ENCODE results near the gene TRIM72. TPM values are rescaled to one million over a fixed set of nuclear protein-coding genes. Genes with fewer than 3 reads are reported as not detected.

TRIM72 gene
- polyA plus RNA-seq, 1 experiment, result not detected

GRCh38 chr16:31186930-31187807, 26.8 kb upstream of the TRIM72 start:
- no peak for DNase-seq (ENCODE audit: low read depth)
- TF ChIP-seq CTCF (IDR thresholded peaks at IDR 0.05; ENCODE audit: insufficient read depth, low read depth, low read length), result no peak
- Histone ChIP-seq H3K4me3 (ENCODE audit: low read depth, low read length) (no peak overlapping the region), H3K36me3 (ENCODE audit: control insufficient read depth, insufficient read depth, low read length) (peaks cover 50% of the 10 kb centered on the region), H3K27me3 (ENCODE audit: control insufficient read depth, insufficient read depth, low read length) (no peaks in the 10 kb centered on the region)
- CTCF ChIA-PET, result interaction anchor here (0.6 to 1.1 kb wide), 3 partner anchors 16 to 271 kb away, joined by 3 to 4 read pairs (median 4); no protein-coding TSS in a partner anchor
- POLR2A ChIA-PET, result no interaction called here

- CTCF ChIA-PET, result interaction anchor here (0.6 to 1.1 kb wide), 3 partner anchors 15 to 270 kb away, joined by 3 to 4 read pairs (median 4); no protein-coding TSS in a partner anchor
- POLR2A ChIA-PET, result no interaction called here
- Histone ChIP-seq H3K27me3 (ENCODE audit: control insufficient read depth, insufficient read depth, low read length) (no peaks in the 10 kb centered on the region), H3K36me3 (ENCODE audit: control insufficient read depth, insufficient read depth, low read length) (peaks cover 50% of the 10 kb centered on the region), H3K4me3 (ENCODE audit: low read depth, low read length) (no peak overlapping the region)
- TF ChIP-seq CTCF (IDR thresholded peaks at IDR 0.05; ENCODE audit: insufficient read depth, low read depth, low read length), result no peak
- no peak for DNase-seq (ENCODE audit: low read depth)
Observed at GRCh38 chr16:31187808-31188189, 26.1 kb upstream of the TRIM72 start.

DNA sequence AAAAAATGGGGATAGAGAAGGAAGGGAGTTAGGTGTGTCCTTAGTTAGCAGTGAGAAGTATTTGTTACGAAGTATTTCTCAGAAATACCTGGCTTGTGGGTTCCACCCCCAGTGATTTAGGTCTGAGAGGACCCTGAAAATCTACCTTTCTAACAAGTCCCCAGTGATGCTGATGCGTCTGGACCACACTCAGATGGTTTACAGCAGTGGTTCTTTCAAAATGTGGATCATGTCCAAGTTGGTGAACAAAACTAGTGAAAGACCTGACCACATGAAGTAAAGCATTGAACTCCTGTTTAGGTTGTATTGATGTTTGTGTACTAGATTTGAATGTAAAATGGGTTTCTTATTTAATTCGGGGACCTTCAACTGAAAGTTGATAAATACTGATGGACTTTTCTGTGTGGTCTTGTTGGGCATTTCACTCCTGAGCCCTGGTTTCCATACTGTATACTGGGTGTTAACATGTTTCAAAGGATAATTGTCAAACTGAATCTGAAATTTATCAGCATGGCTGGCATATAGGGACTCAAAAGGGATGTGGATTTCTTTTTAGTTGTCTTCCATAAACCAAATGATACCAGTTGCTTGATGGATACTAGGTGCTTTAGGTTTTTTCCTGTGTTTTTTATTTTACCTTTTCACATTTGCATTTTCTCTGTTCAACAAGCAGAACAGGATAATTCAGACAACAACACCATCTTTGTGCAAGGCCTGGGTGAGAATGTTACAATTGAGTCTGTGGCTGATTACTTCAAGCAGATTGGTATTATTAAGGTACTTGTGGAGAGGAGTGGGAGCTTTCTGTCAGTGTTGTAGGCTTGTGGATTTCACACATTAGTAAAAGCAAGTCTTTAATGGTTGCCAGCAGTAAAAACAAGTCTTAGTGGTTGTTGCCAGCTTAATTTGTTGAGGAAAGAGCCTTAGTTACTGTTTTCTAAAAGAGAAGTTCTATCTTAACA, 25.2 kb upstream of the TRIM72 start:
- DNase-seq (ENCODE audit: low read depth), result no peak
- no peak overlapping the region for H3K4me3 ChIP-seq (ENCODE audit: low read depth, low read length)
- H3K27me3 ChIP-seq (ENCODE audit: control insufficient read depth, insufficient read depth, low read length), result no peaks in the 10 kb centered on the region
- CTCF ChIA-PET, result interaction anchor here (0.9 kb wide), 1 partner anchor 46 kb away, joined by 5 read pairs; no protein-coding TSS in a partner anchor
- no peak for TF ChIP-seq CTCF (IDR thresholded peaks at IDR 0.05; ENCODE audit: insufficient read depth, low read depth, low read length)
- peaks cover 56% of the 10 kb centered on the region for H3K36me3 ChIP-seq (ENCODE audit: control insufficient read depth, insufficient read depth, low read length)
- POLR2A ChIA-PET, result no interaction called here

DNA sequence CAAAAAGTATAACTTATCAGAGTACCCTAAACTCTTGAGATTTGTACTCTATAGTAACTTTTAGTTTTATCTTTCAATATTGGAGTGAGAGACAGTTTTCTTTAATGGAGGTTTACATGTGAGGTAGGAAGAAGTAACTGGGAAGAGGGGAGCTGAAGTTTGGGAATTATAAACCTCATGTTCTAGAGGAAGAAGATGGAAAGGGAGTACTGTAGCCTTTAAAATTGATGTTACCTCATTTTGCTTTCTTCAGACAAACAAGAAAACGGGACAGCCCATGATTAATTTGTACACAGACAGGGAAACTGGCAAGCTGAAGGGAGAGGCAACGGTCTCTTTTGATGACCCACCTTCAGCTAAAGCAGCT, 24.5 kb upstream of the TRIM72 start:
- DNase-seq (ENCODE audit: low read depth), result no peak
- ChIA-PET POLR2A (no interaction called here), CTCF (interaction anchor here (0.9 kb wide), 1 partner anchor 47 kb away, joined by 5 read pairs; no protein-coding TSS in a partner anchor)
- no peak for TF ChIP-seq CTCF (IDR thresholded peaks at IDR 0.05; ENCODE audit: insufficient read depth, low read depth, low read length)
- H3K27me3 ChIP-seq (ENCODE audit: control insufficient read depth, insufficient read depth, low read length), result no peaks in the 10 kb centered on the region
- peaks cover 57% of the 10 kb centered on the region for H3K36me3 ChIP-seq (ENCODE audit: control insufficient read depth, insufficient read depth, low read length)
- no peak overlapping the region for H3K4me3 ChIP-seq (ENCODE audit: low read depth, low read length)

DNA sequence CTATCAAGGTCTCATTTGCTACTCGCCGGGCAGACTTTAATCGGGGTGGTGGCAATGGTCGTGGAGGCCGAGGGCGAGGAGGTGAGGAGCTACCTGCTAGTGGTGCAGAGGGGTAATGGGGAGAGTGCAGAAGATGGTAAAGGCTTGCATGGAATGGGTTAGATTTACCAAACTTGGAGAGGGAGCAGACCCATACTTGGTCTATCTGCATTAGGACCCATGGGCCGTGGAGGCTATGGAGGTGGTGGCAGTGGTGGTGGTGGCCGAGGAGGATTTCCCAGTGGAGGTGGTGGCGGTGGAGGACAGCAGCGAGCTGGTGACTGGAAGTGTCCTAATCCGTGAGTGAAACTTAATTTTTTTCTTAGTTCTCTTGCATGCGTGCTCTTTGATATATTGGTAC, 23.9 kb upstream of the TRIM72 start:
- CTCF ChIA-PET, result no interaction called here
- H3K27me3 ChIP-seq (ENCODE audit: control insufficient read depth, insufficient read depth, low read length), result no peaks in the 10 kb centered on the region
- POLR2A ChIA-PET, result interaction anchor here (0.6 kb wide), 1 partner anchor 8 kb away, joined by 3 read pairs; no protein-coding TSS in a partner anchor
- TF ChIP-seq CTCF (IDR thresholded peaks at IDR 0.05; ENCODE audit: insufficient read depth, low read depth, low read length), result no peak
- peaks cover 58% of the 10 kb centered on the region for H3K36me3 ChIP-seq (ENCODE audit: control insufficient read depth, insufficient read depth, low read length)
- H3K4me3 ChIP-seq (ENCODE audit: low read depth, low read length), result no peak overlapping the region
- no peak for DNase-seq (ENCODE audit: low read depth)

Measured in BJ (cell line).